H54 (cell line): ENCODE measurements around the gene PRIM1.

Experiments used
- DNase-seq: peaks from one replicate; pipeline ENCODE4 v3.0.0; 2011; ENCODE audit warnings: low spot score, mixed read lengths; ENCODE audit not compliant: insufficient read length
- FAIRE-seq: peaks from 3 replicates; lab custom pipeline; 2011; peaks lifted over from hg19 to GRCh38; lab: Jason Lieb, UNC
- POLR2A ChIP-seq: IDR thresholded peaks from 2 replicates; pipeline ENCODE4 v1.6.1; 2011; ENCODE audit warnings: low read depth, mild to moderate bottlenecking, low read length

Gene PRIM1

GRCh38 chr12:56688129-56688845 lies 63.8 kb downstream of the PRIM1 start, which contains the start of gene PTGES3:
Gene PTGES3, minus strand, starts transcription at chr12:56688284. Its CDS starts 285 bp downstream, at chr12:56687999.
- FAIRE-seq: peak; percentile 61
- TF ChIP-seq POLR2A: peak; percentile 83
- peak; percentile 91 for DNase-seq

- peak; percentile 13; the same call in 1 of the 2 replicates for TF ChIP-seq POLR2A
- no peak for FAIRE-seq
- no peak for DNase-seq
Measured at GRCh38 chr12:56687223-56688128, 64.6 kb downstream of the PRIM1 start.

- TF ChIP-seq POLR2A: no peak
- FAIRE-seq: no peak
- DNase-seq: no peak
Measured at GRCh38 chr12:56684745-56685359, 67.3 kb downstream of the PRIM1 start.

GRCh38 chr12:56682323-56682722 lies 69.8 kb downstream of the PRIM1 start:
- no peak for DNase-seq
- no peak for FAIRE-seq

More at GRCh38 chr12:56682323-56682722, 69.8 kb downstream of the PRIM1 start:
- no peak for TF ChIP-seq POLR2A
